ENCODE results near the gene RABEP1.
"Not testable (repeated sequence)": the region's sequence is repeated elsewhere in the genome, so short reads cannot be mapped to it uniquely, and the experiment has no call there.

RABEP1 gene

DNA sequence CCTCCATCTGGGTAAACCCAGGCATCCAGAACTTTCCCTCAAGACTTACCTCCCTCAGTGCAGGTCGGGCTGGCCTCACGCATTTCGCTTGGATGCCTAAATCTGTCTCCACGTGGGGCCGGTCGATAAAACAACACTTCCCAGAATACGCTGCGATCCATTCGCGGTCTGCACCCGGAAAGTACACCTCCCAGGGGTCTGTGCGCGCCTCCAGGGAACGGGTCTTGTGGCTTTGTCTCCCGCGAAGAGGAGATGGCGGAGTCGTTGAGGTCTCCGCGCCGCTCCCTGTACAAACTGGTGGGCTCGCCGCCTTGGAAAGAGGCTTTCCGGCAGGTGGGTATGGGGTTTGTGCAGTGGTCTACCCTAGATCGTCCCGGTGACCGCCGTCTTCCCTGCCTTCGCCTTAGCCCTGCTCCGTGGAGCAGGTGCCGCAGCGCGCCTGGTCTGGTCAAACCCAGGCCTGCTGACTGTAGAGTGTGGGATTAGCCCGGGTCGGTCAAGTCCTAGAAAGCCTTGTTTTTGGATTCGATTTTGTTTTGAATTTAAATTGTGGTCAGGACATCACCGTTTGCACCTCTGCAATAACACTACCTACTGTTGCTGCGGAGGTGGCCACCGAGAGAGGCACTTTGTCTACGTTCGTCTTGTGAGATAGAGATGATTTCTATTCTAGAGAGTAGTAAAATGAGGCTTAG, 138.0 kb downstream of the RABEP1 start, which contains the start of gene RPAIN:
TSS of gene RPAIN (plus strand) at position 224 of the 695 bp plus-strand sequence. CDS start at position 253, 29 bp downstream.
- peak; percentile 71 to 77 for DNase-seq (ENCODE audit: low read depth in 2 of 2)

GRCh38 chr17:5422505-5422904, 140.4 kb downstream of the RABEP1 start:
- no peak for DNase-seq (ENCODE audit: low read depth in 2 of 2)

GRCh38 chr17:5424909-5425308, 142.8 kb downstream of the RABEP1 start:
- DNase-seq (ENCODE audit: low read depth in 2 of 2) = no peak

- DNase-seq (ENCODE audit: low read depth in 2 of 2) = no peak
Observed at GRCh38 chr17:5425826-5426225, 143.7 kb downstream of the RABEP1 start.

GRCh38 chr17:5429191-5429887, 147.3 kb downstream of the RABEP1 start:
- DNase-seq (ENCODE audit: low read depth in 2 of 2) = no peak

DNA sequence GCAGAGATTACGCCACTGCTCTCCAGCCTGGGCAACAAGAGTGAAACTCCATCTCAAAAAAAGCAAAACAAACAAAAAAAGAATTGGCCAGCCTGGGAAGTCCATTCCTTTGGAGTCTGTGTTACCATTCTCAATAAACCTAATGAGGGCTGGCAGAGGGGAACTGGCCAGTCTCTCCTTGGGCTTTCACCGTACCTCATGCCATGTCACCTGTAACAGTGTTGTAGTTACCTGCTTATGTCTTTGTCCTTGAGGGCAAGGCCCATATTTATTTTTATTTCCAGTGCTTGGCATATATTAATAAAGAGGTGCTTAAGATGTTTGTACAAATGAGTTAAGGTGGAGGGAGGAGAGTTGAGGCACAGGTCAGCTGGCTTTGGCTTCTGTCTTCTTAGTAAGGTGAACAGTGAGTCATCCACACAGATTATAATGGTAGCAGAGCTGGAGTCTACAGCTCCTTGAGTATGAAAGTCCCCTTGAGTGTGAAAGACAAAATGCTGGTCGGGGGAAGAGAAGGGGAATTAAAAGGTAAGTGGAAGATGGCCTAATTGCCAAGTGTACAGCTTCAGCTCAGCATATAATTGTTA, 148.4 kb downstream of the RABEP1 start:
- DNase-seq (ENCODE audit: low read depth in 2 of 2) = no peak

DNA sequence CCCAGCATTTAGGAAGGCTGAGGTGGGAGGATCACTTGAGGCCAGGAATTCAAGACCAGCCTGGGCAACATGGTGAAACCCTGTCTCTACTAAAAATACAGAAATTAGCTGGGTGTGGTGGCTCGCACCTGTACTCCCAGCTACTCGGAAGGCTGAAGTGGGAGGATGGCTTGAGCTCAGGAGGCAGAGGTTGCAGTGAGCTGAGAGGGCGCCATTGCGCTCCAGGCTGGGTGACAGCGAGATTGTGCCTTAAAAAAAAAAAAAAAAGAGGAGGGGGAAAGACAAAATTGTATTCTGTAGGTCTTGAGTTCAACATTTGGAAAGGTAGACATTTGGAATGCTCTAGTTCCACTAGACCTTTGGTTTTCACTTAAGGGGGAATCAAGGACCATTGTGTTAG, 149.2 kb downstream of the RABEP1 start:
- DNase-seq (ENCODE audit: low read depth in 2 of 2) = not testable (repeated sequence)

GRCh38 chr17:5431949-5432556, 150.0 kb downstream of the RABEP1 start:
- no peak for DNase-seq (ENCODE audit: low read depth in 2 of 2)

GRCh38 chr17:5434984-5435383, 152.9 kb downstream of the RABEP1 start:
- no peak for DNase-seq (ENCODE audit: low read depth in 2 of 2)
